HG03460 (cell line): ENCODE data around the gene GORASP1.
A peak's percentile ranks its signal among the peaks of the same experiment; 100 is the strongest.

Experiments
- ATAC-seq: cut with Tn5 transposase; IDR thresholded peaks from one replicate; pipeline ENCODE4 v1.9.1; 2021; ENCODE audit not compliant: unreplicated experiment

Gene GORASP1

GRCh38 chr3:39126532-39127071 is 19.2 kb upstream of the GORASP1 start:
- no peak for ATAC-seq

DNA sequence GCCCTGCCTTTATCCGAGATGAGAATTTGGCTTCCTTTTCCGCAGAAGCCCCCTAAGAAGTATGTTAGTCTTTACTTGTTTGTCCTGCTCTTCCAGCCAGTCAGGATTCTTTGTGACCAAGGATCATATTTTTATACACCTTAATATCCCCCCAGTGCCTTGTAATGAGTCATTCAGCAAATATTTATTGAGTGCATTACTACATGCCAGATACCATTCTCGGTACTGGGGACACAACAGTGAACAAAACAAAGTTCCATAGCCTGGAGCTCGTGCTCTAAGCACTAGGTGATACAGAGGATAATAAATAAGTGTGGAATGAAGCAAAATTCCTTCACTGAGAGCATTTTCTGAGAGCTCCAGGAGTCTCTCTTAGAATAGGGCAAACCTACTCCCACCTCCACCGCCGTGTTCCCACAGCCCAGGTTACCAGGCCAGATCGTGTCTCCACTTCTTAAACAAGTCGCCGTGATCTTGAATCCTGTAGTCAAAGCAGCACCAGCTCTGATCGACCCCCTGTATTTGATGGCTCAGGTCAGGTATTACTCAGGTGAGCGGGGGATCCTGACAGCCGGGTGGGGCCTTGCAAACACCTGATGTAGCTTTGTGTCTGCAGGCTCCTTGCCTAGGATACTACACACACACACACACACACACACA is 18.5 kb upstream of the GORASP1 start:
- no peak for ATAC-seq

DNA sequence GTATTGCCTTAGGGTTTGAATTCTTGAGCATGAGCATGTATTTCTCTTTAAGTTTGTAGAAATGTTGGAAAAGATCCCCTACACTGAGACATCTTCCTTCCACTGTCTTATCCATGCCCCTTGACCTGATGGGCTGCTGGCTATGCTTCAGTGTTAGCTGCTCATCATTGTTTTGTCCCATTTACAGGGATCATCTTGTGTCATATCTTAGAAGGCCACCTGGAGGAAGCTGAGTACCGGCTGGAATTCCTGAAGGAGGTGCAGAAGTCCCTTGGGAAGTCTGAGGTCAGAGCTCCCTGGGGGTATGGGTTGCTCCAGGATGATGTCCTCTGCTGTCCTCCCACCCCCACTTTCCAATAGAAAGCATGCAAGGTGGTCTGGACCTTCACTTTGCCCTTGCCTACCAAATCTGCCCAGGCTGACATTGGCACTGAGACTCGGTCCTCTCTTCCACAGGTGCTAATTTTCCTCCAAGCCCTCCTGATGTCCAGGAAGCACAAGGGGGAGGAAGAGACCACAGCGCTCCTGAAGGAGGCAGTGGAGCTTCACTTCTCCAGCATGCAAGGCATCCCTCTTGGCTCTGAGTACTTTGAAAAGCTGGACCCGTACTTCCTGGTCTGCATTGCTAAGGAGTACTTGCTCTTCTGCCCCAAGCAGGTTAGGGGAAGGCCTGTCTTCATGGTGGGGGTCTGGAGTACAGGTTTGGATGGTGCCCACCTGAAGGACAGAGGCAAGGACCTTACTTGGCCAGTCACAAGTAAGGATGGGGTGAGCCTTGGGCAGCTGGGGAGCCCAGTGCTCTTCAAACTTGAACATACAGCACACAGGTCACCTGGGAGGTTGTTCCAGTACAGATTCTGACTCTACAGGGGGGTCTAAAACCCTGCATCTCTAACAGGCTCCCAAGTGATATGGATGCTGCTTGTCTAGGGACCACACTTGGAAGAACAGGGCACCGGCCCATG is 17.7 kb upstream of the GORASP1 start:
- ATAC-seq: no peak

- ATAC-seq: peak; percentile 60
Measured at GRCh38 chr3:39122813-39123212, 15.4 kb upstream of the GORASP1 start.

DNA sequence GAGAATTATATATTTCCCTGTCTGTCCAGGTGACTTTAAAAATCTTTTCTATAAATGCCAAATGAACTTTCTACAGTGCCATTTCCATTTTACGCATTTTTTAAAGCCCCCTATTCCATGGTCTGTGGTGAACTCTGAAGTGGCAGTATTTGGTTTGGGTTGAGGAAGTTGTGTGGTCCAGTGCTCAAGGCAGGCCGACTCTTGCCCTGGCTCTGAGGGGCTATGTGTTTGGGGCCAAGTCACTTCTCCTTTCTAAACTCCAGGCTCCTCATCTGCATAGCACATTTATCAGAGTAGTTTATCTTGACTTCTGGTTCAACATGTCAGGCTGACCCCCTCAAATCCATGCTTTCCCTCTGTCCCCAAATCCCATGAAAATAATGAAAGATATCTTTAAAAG is 14.2 kb upstream of the GORASP1 start:
- ATAC-seq: no peak

GRCh38 chr3:39118931-39119660 is 11.7 kb upstream of the GORASP1 start:
- ATAC-seq: no peak

DNA sequence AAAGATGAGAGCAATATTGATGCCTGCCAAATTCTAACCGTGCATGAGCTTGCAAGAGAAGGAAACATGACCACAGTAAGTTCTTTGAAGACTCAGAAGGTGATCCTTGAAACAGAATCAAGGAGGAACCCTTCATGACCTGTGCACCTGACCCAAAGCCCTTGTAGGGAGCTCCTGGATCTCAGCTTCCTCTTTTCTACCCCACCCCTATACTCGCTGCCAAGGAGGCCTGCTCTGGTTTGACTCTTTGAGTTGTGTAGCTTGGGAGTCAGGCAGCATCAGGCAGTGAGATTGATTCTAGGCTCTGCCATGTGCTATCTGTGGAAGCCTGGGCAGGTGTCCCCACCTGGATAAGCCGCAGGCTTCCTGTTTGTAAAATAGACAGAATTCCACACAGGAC is 10.7 kb upstream of the GORASP1 start:
- no peak for ATAC-seq

DNA sequence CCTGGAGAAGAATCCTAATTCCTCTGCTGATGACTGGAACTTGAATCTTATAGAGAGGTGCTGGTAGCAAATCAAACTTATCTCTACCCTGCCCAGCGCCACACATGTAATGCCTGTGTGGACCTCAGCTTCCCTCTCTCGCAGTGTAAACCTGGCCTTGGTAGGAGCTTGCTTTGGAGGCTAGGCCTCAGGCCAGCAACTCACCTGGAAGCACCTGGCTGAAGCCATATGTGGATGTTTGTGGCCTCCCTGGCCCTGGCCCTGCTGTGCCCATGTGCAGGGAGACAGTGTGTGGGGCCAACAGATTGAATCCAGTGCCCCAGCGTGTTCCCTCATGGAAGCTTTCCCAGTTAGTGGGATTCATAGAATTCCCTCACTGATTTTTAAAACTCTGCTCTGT is 8.4 kb upstream of the GORASP1 start:
- no peak for ATAC-seq

- ATAC-seq: no peak
Measured at GRCh38 chr3:39114456-39114855, 7.0 kb upstream of the GORASP1 start.

DNA sequence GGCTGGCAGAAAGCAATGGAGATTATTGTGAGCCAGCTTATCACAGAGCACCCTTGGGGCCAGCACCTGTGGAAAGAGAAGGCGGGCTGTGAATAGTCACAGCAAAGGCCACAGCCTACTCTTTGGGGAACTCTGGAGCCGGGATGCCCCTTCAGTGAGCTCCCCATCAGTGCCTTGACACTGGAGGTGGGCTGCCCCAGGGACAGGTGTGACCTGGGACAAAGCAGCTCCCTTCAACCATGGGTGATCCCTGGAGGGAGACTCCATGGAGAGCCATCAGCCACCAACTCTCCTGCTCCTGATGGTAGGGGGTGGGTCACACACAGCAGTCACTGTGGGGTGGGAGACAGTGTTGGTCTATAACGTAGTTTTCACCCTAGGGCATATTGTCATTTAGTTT is 5.9 kb upstream of the GORASP1 start:
- ATAC-seq: no peak

GRCh38 chr3:39112535-39112934 is 5.1 kb upstream of the GORASP1 start:
- ATAC-seq: no peak

GRCh38 chr3:39112113-39112512 is 4.7 kb upstream of the GORASP1 start:
- ATAC-seq: no peak

DNA sequence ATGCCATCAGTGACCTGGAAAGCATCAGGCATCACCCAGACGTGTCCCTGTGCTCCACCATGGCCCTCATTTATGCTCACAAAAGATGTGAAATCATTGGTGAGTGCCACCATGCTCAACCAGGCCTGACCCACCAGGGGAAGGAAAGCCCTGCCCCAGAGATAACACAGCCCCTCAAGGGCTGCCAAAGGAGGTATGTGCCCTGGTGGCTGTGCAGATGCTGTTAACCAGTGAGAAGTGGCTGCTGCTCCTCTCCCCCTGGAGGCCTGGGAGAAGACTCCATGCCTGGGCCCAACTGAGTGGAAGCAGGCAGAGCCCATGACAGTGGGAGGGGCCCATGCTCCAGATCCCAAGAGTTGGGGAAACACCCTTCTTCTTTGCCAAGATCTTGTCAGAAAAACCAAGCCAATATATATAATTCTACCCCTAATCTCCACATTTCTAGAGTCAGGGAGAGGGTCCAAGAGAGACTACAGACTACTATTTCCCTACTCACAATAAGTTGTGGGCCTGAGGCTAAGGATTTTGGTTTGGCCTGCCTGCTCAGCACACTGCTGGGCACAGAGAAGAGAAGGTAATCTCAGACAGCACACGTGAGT is 2.7 kb upstream of the GORASP1 start:
- ATAC-seq: no peak

- ATAC-seq: no peak
Measured at GRCh38 chr3:39109086-39109485, 1.7 kb upstream of the GORASP1 start.

- ATAC-seq: peak; percentile 80
Measured at GRCh38 chr3:39108200-39108710, 828 bp upstream of the GORASP1 start.

DNA sequence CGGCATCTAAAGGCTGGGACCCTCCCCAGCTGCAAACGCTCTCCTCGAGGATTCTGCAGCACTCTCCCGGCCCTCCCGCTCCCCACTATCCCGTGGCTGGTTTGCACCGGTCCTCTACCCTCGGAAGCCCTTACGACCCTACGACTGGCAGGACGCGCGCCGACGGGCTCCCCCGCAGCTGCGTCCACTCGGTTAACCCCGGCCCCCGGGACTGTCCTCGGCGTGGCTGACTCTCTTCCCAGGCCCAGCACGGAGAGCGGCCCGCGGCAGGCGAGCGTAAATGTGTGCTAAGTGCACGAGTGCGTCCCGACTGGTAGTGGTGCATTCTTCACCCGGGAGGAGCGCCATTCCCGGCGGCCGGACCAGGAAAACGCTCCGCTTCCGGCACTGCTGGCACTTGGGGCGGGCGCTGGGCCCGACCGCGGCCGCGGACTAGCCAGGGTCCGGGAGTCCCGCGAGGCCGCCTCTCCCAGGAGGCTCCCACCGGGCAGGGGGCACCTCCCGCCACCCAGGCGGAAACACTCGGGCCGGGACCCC is 508 bp downstream of the GORASP1 start:
- peak; percentile 3 for ATAC-seq

DNA sequence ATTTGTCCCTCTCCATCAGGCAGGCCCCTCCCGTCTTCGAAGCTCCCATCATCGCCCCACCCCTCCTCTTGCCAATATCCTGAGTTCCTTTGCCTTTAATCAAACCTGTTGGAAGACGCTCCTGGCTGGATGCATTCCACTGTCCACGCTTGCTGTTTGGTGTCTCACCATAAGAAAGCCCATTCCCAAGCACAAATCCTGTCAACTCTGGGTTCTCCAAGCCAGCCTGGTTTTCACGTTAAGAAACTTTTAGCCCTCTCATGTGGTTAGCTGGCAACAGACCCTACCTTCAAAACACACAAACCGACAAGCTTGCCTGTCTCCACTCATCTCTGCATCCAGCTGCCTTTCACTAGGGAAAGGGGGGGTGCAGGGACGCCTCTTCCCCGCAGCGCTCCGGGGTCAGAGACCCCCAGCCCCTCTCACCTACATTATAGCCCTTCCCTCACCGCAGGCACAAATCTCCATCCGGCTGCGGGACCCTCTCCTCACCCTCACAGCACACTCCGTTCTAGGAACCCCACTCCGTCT is 1.1 kb downstream of the GORASP1 start:
- ATAC-seq: no peak

DNA sequence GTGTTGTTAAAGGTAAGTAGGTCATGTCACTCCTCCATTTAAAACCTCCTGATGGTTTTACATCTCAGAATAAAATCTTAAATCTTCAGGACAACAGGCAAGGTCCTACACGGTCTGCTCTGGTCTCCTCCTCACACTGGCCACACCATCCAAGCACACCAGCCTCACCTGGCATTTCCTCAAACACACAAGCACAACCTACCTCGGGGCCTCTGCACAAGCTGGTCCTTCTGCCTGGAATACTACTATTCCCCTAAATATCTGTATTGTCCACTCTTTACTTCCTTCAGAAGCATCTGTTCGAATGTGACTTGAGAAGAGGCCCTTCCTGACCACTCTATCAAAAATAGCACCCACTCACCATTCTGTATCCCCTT is 1.8 kb downstream of the GORASP1 start:
- ATAC-seq: no peak

DNA sequence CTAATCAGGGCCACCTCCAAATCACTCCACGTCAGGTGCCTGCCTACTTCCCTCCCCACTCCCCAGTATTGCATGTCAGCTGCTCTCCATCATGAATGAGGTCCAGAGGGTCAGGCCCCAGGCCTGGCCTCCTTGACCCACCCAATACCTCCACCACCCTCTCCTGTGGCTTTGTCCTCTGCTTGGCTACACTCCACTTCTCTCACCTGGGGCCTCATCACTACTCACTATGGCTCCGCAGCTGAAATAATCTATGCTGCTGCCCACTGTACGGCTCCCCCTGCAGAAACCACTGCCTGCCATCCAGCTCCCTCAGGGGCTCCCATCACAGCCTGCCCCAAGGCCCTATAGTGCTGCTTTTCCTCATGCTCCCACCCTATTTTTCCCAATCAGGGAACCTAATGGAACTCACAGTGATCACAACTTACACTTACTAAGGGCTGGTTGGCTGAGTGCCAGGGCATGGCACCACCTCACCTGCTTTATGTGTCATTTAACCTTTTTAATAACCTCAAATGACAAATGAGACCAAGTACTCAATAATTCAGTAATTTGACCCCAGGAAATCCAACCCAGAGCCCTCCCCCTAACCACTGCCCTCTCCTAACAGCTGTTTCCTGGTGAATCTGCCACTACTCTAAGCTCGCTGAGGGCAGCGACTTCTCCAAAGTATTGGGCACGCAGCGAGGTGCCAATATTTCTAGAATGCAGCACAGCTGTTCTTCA is 2.3 kb downstream of the GORASP1 start:
- ATAC-seq: no peak
